ENCODE measurements around the gene GIPC1.
"Not testable (repeated sequence)": the region's sequence is repeated elsewhere in the genome, so short reads cannot be mapped to it uniquely, and the experiment has no call there.

Gene GIPC1

GRCh38 chr19:14517840-14518505 is 22.0 kb upstream of the GIPC1 start, which contains the start of gene DNAJB1:
DNAJB1 (minus strand) TSS chr19:14518397; CDS start chr19:14518349, 48 bp downstream.
- DNase-seq, result peak; percentile 33 to 56

- no peak for DNase-seq
Measured at GRCh38 chr19:14517446-14517839, 21.5 kb upstream of the GIPC1 start.

GRCh38 chr19:14516746-14517438 is 21.0 kb upstream of the GIPC1 start:
- no peak for DNase-seq

- DNase-seq, result peak; percentile 7 to 9
Measured at GRCh38 chr19:14516048-14516534, 20.2 kb upstream of the GIPC1 start.

GRCh38 chr19:14515501-14516047 is 19.6 kb upstream of the GIPC1 start:
- DNase-seq, result no peak

GRCh38 chr19:14514215-14514863 is 18.4 kb upstream of the GIPC1 start:
- no peak for DNase-seq

GRCh38 chr19:14512406-14512961 is 16.6 kb upstream of the GIPC1 start:
- DNase-seq, result no peak

GRCh38 chr19:14511229-14511593 is 15.3 kb upstream of the GIPC1 start:
- no peak for DNase-seq

GRCh38 chr19:14510311-14511228 is 14.6 kb upstream of the GIPC1 start:
- DNase-seq, result no peak

GRCh38 chr19:14507704-14508542 is 12.0 kb upstream of the GIPC1 start:
- no peak for DNase-seq

GRCh38 chr19:14505488-14506239 is 9.7 kb upstream of the GIPC1 start:
- peak in 1 of 2 experiments; percentile 15 for DNase-seq

- DNase-seq, result not testable (repeated sequence)
Measured at GRCh38 chr19:14504575-14504974, 8.6 kb upstream of the GIPC1 start.

- no peak for DNase-seq
Measured at GRCh38 chr19:14503285-14503684, 7.4 kb upstream of the GIPC1 start.

GRCh38 chr19:14502334-14503092 is 6.6 kb upstream of the GIPC1 start:
- no peak for DNase-seq

GRCh38 chr19:14497228-14497921 is 1.4 kb upstream of the GIPC1 start:
- DNase-seq, result no peak

- no peak for DNase-seq
Measured at GRCh38 chr19:14496834-14497227, 904 bp upstream of the GIPC1 start.

GRCh38 chr19:14495672-14496028 is 277 bp downstream of the GIPC1 start:
- DNase-seq, result no peak

- no peak for DNase-seq
Measured at GRCh38 chr19:14494910-14495671, 836 bp downstream of the GIPC1 start.
